OCI-LY7 (cell line): ENCODE measurements around the gene AFG3L2. TPM values are rescaled to one million over a fixed set of nuclear protein-coding genes. Genes with fewer than 3 reads are reported as not detected.

Experiments used
- BruUV-seq: library from RNA; stranded (reverse); fragments of 400-500 nt; replicated peaks from 2 replicates; lab custom pipeline; 2021; lab: Mats Ljungman, UMichigan
- CTCF ChIA-PET: fragments of 300-600 bp; sonication (Branson Sonifier 250); formaldehyde crosslinking; loops from one replicate; lab custom pipeline; 2022; ENCODE audit warnings: antibody characterized with exemption; ENCODE audit not compliant: unreplicated experiment; lab: Charles Lee
- POLR2A ChIA-PET: fragments of 300-600 bp; sonication (Branson Sonifier 250); formaldehyde crosslinking; loops from one replicate; lab custom pipeline; 2022; ENCODE audit warnings: antibody characterized with exemption; lab: Charles Lee
- DNase-seq: peaks from one replicate; pipeline ENCODE4 v3.0.0-alpha.2; 2015; ENCODE audit warnings: low spot score
- H2AFZ ChIP-seq: fragments of 200-600 bp; sonication (generic), shearing (Covaris generic); 2 replicates; pipeline ENCODE4 v1.6.1; 2014; ENCODE audit warnings: mild to moderate bottlenecking, antibody characterized with exemption, low read length, moderate library complexity
- H3K27ac ChIP-seq: fragments of 200-600 bp; sonication (generic); 2 replicates; pipeline ENCODE4 v1.5.1; 2014; ENCODE audit warnings: mixed run types, low read depth, mild to moderate bottlenecking, moderate library complexity, low read length, inconsistent platforms; ENCODE audit not compliant: poor library complexity, severe bottlenecking
- H3K36me3 ChIP-seq: fragments of 200-600 bp; sonication (generic); 2 replicates; pipeline ENCODE4 v1.6.1; 2014; ENCODE audit warnings: mild to moderate bottlenecking, antibody characterized with exemption, low read length, moderate library complexity, mixed read lengths; ENCODE audit not compliant: insufficient read depth
- H3K4me1 ChIP-seq: fragments of 200-600 bp; sonication (generic); 2 replicates; pipeline ENCODE4 v1.5.1; 2014; ENCODE audit warnings: mild to moderate bottlenecking, low read length; ENCODE audit not compliant: insufficient read depth, poor library complexity, severe bottlenecking
- H3K4me2 ChIP-seq: fragments of 200-600 bp; sonication (generic); 2 replicates; pipeline ENCODE4 v1.6.1; 2014; ENCODE audit warnings: mild to moderate bottlenecking, low read length
- H3K4me3 ChIP-seq: fragments of 200-600 bp; sonication (generic); 2 replicates; pipeline ENCODE4 v1.5.1; 2014; ENCODE audit warnings: mild to moderate bottlenecking, low read depth, low read length; ENCODE audit not compliant: poor library complexity, severe bottlenecking
- H3K79me2 ChIP-seq: fragments of 200-600 bp; sonication (generic); 2 replicates; pipeline ENCODE4 v1.6.1; 2016; ENCODE audit warnings: low read depth, mild to moderate bottlenecking, low read length, moderate library complexity, mixed read lengths; ENCODE audit not compliant: insufficient read depth
- H3K9me2 ChIP-seq: fragments of 200-600 bp; sonication (generic); 2 replicates; pipeline ENCODE4 v1.6.1; 2016; ENCODE audit warnings: mild to moderate bottlenecking, low read length, mixed read lengths; ENCODE audit not compliant: insufficient read depth
- H3K9me3 ChIP-seq: fragments of 200-600 bp; sonication (generic); 2 replicates; pipeline ENCODE4 v1.6.1; 2014; ENCODE audit warnings: mild to moderate bottlenecking, mixed run types, low read length, mixed read lengths
- H4K20me1 ChIP-seq: fragments of 200-600 bp; sonication (generic); 2 replicates; pipeline ENCODE4 v1.6.1; 2014; ENCODE audit warnings: mild to moderate bottlenecking, antibody characterized with exemption, low read length, moderate library complexity, mixed read lengths; ENCODE audit not compliant: insufficient read depth
- CTCF ChIP-seq: fragments of 200-600 bp; sonication (generic); conservative IDR thresholded peaks from 2 replicates; pipeline ENCODE4 v1.5.1; 2014; ENCODE audit warnings: mild to moderate bottlenecking, antibody characterized with exemption, low read length, moderate library complexity, mixed read lengths
- EZH2phosphoT487 ChIP-seq: fragments of 200-600 bp; sonication (generic); IDR thresholded peaks from 2 replicates; pipeline ENCODE4 v1.6.1; 2018; ENCODE audit warnings: low read depth, borderline replicate concordance, mild to moderate bottlenecking, mixed run types, antibody characterized with exemption, low read length, moderate library complexity, mixed read lengths
- intact Hi-C: fragments of 100-400 bp; cut with micrococcal nuclease; formaldehyde crosslinking; loops from one replicate; pipeline ENCODE4 v1.10.0; 2022; ENCODE audit not compliant: unreplicated experiment
- total RNA-seq, 2 experiments: library from RNA; depleted of rRNA in 1 of 2; stranded (reverse); fragments of >200 nt in 1 of 2; shearing (Covaris generic) in 1 of 2; gene quantifications; 2 replicates each; pipeline ENCODE4 v1.2.3, GENCODE V29; 2014 to 2022

The AFG3L2 gene
- total RNA-seq, 2 experiments from 2014 or later, result 44.8 to 72.7 TPM

DNA sequence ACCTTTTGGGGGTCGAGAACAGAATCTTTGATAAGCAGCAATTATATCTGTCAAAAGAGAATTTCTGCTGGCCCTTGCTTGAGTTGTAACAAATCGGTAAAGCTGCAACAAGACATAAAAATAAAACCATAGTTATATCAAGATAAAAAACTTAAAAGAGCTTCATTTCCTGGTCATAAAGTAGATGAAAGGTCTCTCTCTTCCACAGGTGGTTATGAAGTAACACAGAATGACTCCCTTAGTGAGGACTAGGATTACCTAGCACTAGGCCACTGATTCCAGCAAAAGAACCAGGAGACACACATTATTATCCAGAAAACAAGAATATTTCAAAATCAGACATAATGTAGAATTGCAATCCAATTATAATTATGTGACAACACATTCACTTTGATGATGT, 5.4 kb downstream of the AFG3L2 start:
- H3K4me1 ChIP-seq, result peaks cover 16% of the 10 kb centered on the region

GRCh38 chr18:12369211-12369610, 7.8 kb downstream of the AFG3L2 start:
- no peaks in the 10 kb centered on the region for H3K9me2 ChIP-seq
- no peak overlapping the region for H3K4me2 ChIP-seq
- H2AFZ ChIP-seq, result no peak overlapping the region
- H3K4me1 ChIP-seq, result peaks cover 1% of the 10 kb centered on the region
- no peak for DNase-seq
- ChIA-PET POLR2A (interaction anchor here (0.7 to 1.1 kb wide), 2 partner anchors 13 to 651 kb away, joined by 3 to 5 read pairs; no protein-coding TSS in a partner anchor), CTCF (interaction anchor here (0.6 kb wide), 1 partner anchor 336 kb away, joined by 6 read pairs; no protein-coding TSS in a partner anchor)
- no peak overlapping the region for H3K4me3 ChIP-seq
- peaks cover 17% of the 10 kb centered on the region for H4K20me1 ChIP-seq
- no peaks in the 10 kb centered on the region for H3K9me3 ChIP-seq
- no peak for TF ChIP-seq EZH2phosphoT487
- no peak for TF ChIP-seq CTCF
- no peak overlapping the region for H3K27ac ChIP-seq
- no TSS peak for BruUV-seq
- H3K36me3 ChIP-seq, result peaks cover 86% of the 10 kb centered on the region
- peaks cover 43% of the 10 kb centered on the region for H3K79me2 ChIP-seq
- intact Hi-C loops, result no loop called here

More for the DNA sequence above, 5.4 kb downstream of the AFG3L2 start:
- TF ChIP-seq CTCF (no peak), EZH2phosphoT487 (no peak)
- intact Hi-C loops, result no loop called here
- no peak for DNase-seq
- Histone ChIP-seq H3K4me2 (no peak overlapping the region), H3K36me3 (peaks cover 69% of the 10 kb centered on the region), H3K79me2 (peaks cover 67% of the 10 kb centered on the region), H3K27ac (no peak overlapping the region), H3K4me3 (no peak overlapping the region), H2AFZ (no peak overlapping the region), H4K20me1 (peaks cover 20% of the 10 kb centered on the region), H3K9me3 (no peaks in the 10 kb centered on the region), H3K9me2 (no peaks in the 10 kb centered on the region)
- CTCF ChIA-PET, result no interaction called here
- BruUV-seq, result no TSS peak
- POLR2A ChIA-PET, result interaction anchor here (0.7 to 1.1 kb wide), 2 partner anchors 10 to 23 kb away, joined by 3 to 5 read pairs; no protein-coding TSS in a partner anchor

DNA sequence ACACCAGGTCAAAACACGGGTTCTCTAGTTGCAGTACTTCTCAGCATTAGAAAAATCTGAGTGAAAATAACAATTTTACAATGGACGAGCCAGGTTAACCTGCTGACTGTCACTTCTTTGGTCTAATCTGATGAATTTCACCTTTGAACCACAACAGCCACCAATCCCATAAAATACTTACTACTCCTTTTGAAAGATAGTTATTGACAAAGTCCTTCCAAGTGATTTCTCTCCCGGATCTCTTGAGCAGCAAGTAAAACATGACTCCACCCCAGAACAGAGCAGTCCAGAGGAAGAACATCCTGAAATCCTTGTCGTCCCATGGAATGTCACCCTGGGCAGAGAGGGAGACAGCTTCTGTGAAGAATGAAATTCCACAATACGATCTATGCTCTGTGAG, 10.2 kb downstream of the AFG3L2 start:
- intact Hi-C loops, result no loop called here
- Histone ChIP-seq H3K9me2 (no peaks in the 10 kb centered on the region), H3K4me3 (no peak overlapping the region), H3K4me2 (no peak overlapping the region), H3K4me1 (no peaks in the 10 kb centered on the region), H3K79me2 (peaks cover 19% of the 10 kb centered on the region), H3K36me3 (peaks cover 90% of the 10 kb centered on the region), H2AFZ (no peak overlapping the region), H3K27ac (no peak overlapping the region), H3K9me3 (no peaks in the 10 kb centered on the region), H4K20me1 (no peaks in the 10 kb centered on the region)
- no TSS peak for BruUV-seq
- DNase-seq, result no peak
- TF ChIP-seq CTCF (no peak), EZH2phosphoT487 (no peak)
- ChIA-PET CTCF (no interaction called here), POLR2A (interaction anchor here (0.6 to 1.3 kb wide), 2 partner anchors 10 to 112 kb away, joined by 4 to 6 read pairs; partner anchors contain the start of gene AFG3L2)
